Stromal cell of bone marrow (primary cell): Measurements from ENCODE around the gene HAL.
"Not testable (repeated sequence)": the region's sequence is repeated elsewhere in the genome, so short reads cannot be mapped to it uniquely, and the experiment has no call there.

ENCODE experiments used
- DNase-seq: peaks from one replicate; pipeline ENCODE4 v3.0.0-alpha.2; 2012; ENCODE audit warnings: low read depth

HAL gene

GRCh38 chr12:95975491-95975890 lies 20.7 kb downstream of the HAL start:
- no peak for DNase-seq

- no peak for DNase-seq
Observed at GRCh38 chr12:95974358-95974757, 21.8 kb downstream of the HAL start.

- no peak for DNase-seq
Observed at GRCh38 chr12:95972832-95973456, 23.2 kb downstream of the HAL start.

GRCh38 chr12:95970905-95971304 lies 25.2 kb downstream of the HAL start:
- DNase-seq: no peak

GRCh38 chr12:95969116-95969515 lies 27.0 kb downstream of the HAL start:
- DNase-seq: not testable (repeated sequence)

- no peak for DNase-seq
Observed at GRCh38 chr12:95967301-95967700, 28.8 kb downstream of the HAL start.

GRCh38 chr12:95966287-95966870 lies 29.8 kb downstream of the HAL start:
- no peak for DNase-seq

- no peak for DNase-seq
Observed at GRCh38 chr12:95963096-95963495, 33.0 kb downstream of the HAL start.

- DNase-seq: no peak
Observed at GRCh38 chr12:95962222-95962621, 33.9 kb downstream of the HAL start.

- DNase-seq: no peak
Observed at GRCh38 chr12:95960241-95960640, 35.9 kb downstream of the HAL start.

- no peak for DNase-seq
Observed at GRCh38 chr12:95959107-95959506, 37.0 kb downstream of the HAL start.

GRCh38 chr12:95956557-95957145 lies 39.5 kb downstream of the HAL start:
- DNase-seq: no peak

GRCh38 chr12:95955549-95956159 lies 40.5 kb downstream of the HAL start:
- DNase-seq: no peak

- DNase-seq: no peak
Observed at GRCh38 chr12:95953000-95953399, 43.1 kb downstream of the HAL start.

GRCh38 chr12:95951515-95951914 lies 44.6 kb downstream of the HAL start:
- no peak for DNase-seq

- DNase-seq: no peak
Observed at GRCh38 chr12:95949477-95950206, 46.5 kb downstream of the HAL start.

- DNase-seq: no peak
Observed at GRCh38 chr12:95944108-95944704, 51.9 kb downstream of the HAL start.

- no peak for DNase-seq
Observed at GRCh38 chr12:95943330-95943842, 52.8 kb downstream of the HAL start, which contains the start of gene AMDHD1. TSS of gene AMDHD1 (plus strand) at chr12:95943331. CDS start at chr12:95943399, 68 bp downstream.

GRCh38 chr12:95942524-95943329 lies 53.4 kb downstream of the HAL start, which contains the start of gene CCDC38:
TSS of gene CCDC38 (minus strand) at chr12:95942614. CDS start at chr12:95936509, 6,105 bp downstream.
- DNase-seq: peak; percentile 58

- DNase-seq: no peak
Observed at GRCh38 chr12:95942101-95942523, 54.0 kb downstream of the HAL start.

- no peak for DNase-seq
Observed at GRCh38 chr12:95940514-95940913, 55.6 kb downstream of the HAL start.
